HCT116 (cell line): ENCODE data around the gene UBTD2.

Experiments
- CEBPB ChIP-seq: IDR thresholded peaks from 2 replicates; pipeline ENCODE4 v1.6.1; 2012; ENCODE audit warnings: low read depth
- EGR1 ChIP-seq: IDR thresholded peaks from 2 replicates; pipeline ENCODE4 v1.6.1; 2012; ENCODE audit warnings: low read depth
- EZH2 ChIP-seq: fragments of 200-600 bp; sonication (generic); IDR thresholded peaks from 2 replicates; pipeline ENCODE4 v1.6.1; 2017; ENCODE audit warnings: antibody characterized with exemption, mixed run types
- EZH2phosphoT487 ChIP-seq: fragments of 200-600 bp; IDR thresholded peaks from 2 replicates; pipeline ENCODE4 v1.6.1; 2018; ENCODE audit warnings: antibody characterized with exemption, borderline replicate concordance
- POLR2A ChIP-seq: IDR thresholded peaks from 2 replicates; pipeline ENCODE4 v1.7.0; 2011; ENCODE audit warnings: borderline replicate concordance; ENCODE audit not compliant: insufficient read depth, insufficient read length; ENCODE audit errors: extremely low read depth
- POLR2AphosphoS5 ChIP-seq: IDR thresholded peaks from 2 replicates; pipeline ENCODE4 v1.6.1; 2011; ENCODE audit warnings: mild to moderate bottlenecking, low read depth, low read length, moderate library complexity
- RAD21 ChIP-seq: IDR thresholded peaks from 2 replicates; pipeline ENCODE4 v1.6.1; 2012; ENCODE audit warnings: low read depth, mild to moderate bottlenecking
- TCF7L2 ChIP-seq: IDR thresholded peaks from 2 replicates; pipeline ENCODE4 v1.7.0; 2011; ENCODE audit warnings: borderline replicate concordance, inconsistent platforms; ENCODE audit not compliant: insufficient read depth, insufficient read length; ENCODE audit errors: extremely low read depth
- YY1 ChIP-seq: IDR thresholded peaks from 2 replicates; pipeline ENCODE4 v1.6.1; 2011; ENCODE audit warnings: low read length, low read depth, moderate library complexity, mild to moderate bottlenecking; ENCODE audit not compliant: insufficient replicate concordance; ENCODE audit errors: extremely low read depth
- TF ChIP-seq, protein P1 (sequence below), 3 experiments: fragments of 200-600 bp in 1 of 3; sonication (generic) in 1 of 3; IDR thresholded peaks in 2 of 3; conservative IDR thresholded peaks in 1 of 3; 2 replicates each; pipeline ENCODE4 v1.5.1; 2012 to 2017; ENCODE audit warnings: low read depth in 2 of 3, low read length in 2 of 3, antibody characterized with exemption in 1 of 3, borderline replicate concordance in 1 of 3, control low read depth in 1 of 3, mild to moderate bottlenecking in 1 of 3, mixed read lengths in 1 of 3, mixed run types in 1 of 3, moderate library complexity in 1 of 3; ENCODE audit not compliant: insufficient read depth in 1 of 3
- TF ChIP-seq, protein P2 (sequence below): IDR thresholded peaks from 2 replicates; pipeline ENCODE4 v1.6.1; 2012
- TF ChIP-seq, protein P3 (sequence below): IDR thresholded peaks from 2 replicates; pipeline ENCODE4 v1.6.1; 2012; ENCODE audit warnings: low read depth
- TF ChIP-seq, protein P4 (sequence below): IDR thresholded peaks from 2 replicates; pipeline ENCODE4 v1.6.1; 2012
- TF ChIP-seq, protein P5 (sequence below): IDR thresholded peaks from 2 replicates; pipeline ENCODE4 v1.6.1; 2011; ENCODE audit warnings: mild to moderate bottlenecking, low read length, moderate library complexity; ENCODE audit not compliant: insufficient replicate concordance; ENCODE audit errors: extremely low read depth

DNA sequence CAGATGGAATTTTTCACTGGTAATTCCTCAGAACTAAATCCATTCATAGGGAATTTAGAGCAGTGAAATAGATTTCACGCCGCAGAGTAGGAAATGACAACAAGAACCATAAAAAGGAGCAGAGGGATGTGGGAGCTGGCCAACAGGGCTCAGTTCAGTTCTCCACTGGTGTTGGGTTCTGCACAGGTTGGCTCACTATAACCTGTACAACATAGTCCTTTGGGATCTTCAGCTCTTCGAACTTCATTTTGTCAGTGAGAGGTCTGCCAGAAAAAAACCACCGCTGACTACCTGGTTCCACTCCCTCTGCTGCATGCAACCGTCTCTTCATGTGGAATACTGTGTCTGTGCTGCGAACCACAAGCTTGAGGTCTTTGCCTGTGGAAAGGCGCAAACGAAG, 71.9 kb downstream of the UBTD2 start:
- TF ChIP-seq POLR2A (no peak), TCF7L2 (no peak), RAD21 (no peak), EGR1 (no peak), CEBPB (no peak), YY1 (no peak), POLR2AphosphoS5 (no peak), EZH2phosphoT487 (no peak), EZH2 (no peak)
- TF ChIP-seq, protein P1, sequence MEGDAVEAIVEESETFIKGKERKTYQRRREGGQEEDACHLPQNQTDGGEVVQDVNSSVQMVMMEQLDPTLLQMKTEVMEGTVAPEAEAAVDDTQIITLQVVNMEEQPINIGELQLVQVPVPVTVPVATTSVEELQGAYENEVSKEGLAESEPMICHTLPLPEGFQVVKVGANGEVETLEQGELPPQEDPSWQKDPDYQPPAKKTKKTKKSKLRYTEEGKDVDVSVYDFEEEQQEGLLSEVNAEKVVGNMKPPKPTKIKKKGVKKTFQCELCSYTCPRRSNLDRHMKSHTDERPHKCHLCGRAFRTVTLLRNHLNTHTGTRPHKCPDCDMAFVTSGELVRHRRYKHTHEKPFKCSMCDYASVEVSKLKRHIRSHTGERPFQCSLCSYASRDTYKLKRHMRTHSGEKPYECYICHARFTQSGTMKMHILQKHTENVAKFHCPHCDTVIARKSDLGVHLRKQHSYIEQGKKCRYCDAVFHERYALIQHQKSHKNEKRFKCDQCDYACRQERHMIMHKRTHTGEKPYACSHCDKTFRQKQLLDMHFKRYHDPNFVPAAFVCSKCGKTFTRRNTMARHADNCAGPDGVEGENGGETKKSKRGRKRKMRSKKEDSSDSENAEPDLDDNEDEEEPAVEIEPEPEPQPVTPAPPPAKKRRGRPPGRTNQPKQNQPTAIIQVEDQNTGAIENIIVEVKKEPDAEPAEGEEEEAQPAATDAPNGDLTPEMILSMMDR (IDR thresholded peaks at IDR 0.05 in 2 of 3, conservative IDR thresholded peaks at IDR 0.05 in 1 of 3; ENCODE audit: borderline replicate concordance in 1 of 3, insufficient read depth in 1 of 3, low read depth in 2 of 3, low read length in 2 of 3), result no peak
- TF ChIP-seq, protein P2, sequence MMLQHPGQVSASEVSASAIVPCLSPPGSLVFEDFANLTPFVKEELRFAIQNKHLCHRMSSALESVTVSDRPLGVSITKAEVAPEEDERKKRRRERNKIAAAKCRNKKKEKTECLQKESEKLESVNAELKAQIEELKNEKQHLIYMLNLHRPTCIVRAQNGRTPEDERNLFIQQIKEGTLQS, result no peak
- TF ChIP-seq, protein P3, sequence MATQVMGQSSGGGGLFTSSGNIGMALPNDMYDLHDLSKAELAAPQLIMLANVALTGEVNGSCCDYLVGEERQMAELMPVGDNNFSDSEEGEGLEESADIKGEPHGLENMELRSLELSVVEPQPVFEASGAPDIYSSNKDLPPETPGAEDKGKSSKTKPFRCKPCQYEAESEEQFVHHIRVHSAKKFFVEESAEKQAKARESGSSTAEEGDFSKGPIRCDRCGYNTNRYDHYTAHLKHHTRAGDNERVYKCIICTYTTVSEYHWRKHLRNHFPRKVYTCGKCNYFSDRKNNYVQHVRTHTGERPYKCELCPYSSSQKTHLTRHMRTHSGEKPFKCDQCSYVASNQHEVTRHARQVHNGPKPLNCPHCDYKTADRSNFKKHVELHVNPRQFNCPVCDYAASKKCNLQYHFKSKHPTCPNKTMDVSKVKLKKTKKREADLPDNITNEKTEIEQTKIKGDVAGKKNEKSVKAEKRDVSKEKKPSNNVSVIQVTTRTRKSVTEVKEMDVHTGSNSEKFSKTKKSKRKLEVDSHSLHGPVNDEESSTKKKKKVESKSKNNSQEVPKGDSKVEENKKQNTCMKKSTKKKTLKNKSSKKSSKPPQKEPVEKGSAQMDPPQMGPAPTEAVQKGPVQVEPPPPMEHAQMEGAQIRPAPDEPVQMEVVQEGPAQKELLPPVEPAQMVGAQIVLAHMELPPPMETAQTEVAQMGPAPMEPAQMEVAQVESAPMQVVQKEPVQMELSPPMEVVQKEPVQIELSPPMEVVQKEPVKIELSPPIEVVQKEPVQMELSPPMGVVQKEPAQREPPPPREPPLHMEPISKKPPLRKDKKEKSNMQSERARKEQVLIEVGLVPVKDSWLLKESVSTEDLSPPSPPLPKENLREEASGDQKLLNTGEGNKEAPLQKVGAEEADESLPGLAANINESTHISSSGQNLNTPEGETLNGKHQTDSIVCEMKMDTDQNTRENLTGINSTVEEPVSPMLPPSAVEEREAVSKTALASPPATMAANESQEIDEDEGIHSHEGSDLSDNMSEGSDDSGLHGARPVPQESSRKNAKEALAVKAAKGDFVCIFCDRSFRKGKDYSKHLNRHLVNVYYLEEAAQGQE, result no peak
- TF ChIP-seq, protein P4, sequence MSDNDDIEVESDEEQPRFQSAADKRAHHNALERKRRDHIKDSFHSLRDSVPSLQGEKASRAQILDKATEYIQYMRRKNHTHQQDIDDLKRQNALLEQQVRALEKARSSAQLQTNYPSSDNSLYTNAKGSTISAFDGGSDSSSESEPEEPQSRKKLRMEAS, result no peak
- TF ChIP-seq, protein P5, sequence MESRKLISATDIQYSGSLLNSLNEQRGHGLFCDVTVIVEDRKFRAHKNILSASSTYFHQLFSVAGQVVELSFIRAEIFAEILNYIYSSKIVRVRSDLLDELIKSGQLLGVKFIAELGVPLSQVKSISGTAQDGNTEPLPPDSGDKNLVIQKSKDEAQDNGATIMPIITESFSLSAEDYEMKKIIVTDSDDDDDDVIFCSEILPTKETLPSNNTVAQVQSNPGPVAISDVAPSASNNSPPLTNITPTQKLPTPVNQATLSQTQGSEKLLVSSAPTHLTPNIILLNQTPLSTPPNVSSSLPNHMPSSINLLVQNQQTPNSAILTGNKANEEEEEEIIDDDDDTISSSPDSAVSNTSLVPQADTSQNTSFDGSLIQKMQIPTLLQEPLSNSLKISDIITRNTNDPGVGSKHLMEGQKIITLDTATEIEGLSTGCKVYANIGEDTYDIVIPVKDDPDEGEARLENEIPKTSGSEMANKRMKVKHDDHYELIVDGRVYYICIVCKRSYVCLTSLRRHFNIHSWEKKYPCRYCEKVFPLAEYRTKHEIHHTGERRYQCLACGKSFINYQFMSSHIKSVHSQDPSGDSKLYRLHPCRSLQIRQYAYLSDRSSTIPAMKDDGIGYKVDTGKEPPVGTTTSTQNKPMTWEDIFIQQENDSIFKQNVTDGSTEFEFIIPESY, result no peak
